Measurements from ENCODE around the gene TP53AIP1.
A peak's percentile ranks its signal among the peaks of the same experiment; 100 is the strongest.

TP53AIP1 gene

GRCh38 chr11:128906185-128907050 lies 36.3 kb downstream of the TP53AIP1 start:
- no peak for DNase-seq (ENCODE audit: low spot score)

- peak; percentile 9 for DNase-seq (ENCODE audit: low spot score)
Measured at GRCh38 chr11:128905345-128906184, 37.1 kb downstream of the TP53AIP1 start.

GRCh38 chr11:128904656-128905344 lies 37.9 kb downstream of the TP53AIP1 start:
- DNase-seq (ENCODE audit: low spot score): peak; percentile 10

GRCh38 chr11:128904303-128904655 lies 38.4 kb downstream of the TP53AIP1 start:
- DNase-seq (ENCODE audit: low spot score): no peak

GRCh38 chr11:128903248-128904061 lies 39.2 kb downstream of the TP53AIP1 start:
- no peak for DNase-seq (ENCODE audit: low spot score)

- DNase-seq (ENCODE audit: low spot score): no peak
Measured at GRCh38 chr11:128902515-128903066, 40.1 kb downstream of the TP53AIP1 start.

GRCh38 chr11:128901653-128902514 lies 40.8 kb downstream of the TP53AIP1 start:
- no peak for DNase-seq (ENCODE audit: low spot score)

GRCh38 chr11:128900468-128900867 lies 42.2 kb downstream of the TP53AIP1 start:
- DNase-seq (ENCODE audit: low spot score): no peak

GRCh38 chr11:128898580-128899344 lies 43.9 kb downstream of the TP53AIP1 start:
- no peak for DNase-seq (ENCODE audit: low spot score)

GRCh38 chr11:128897826-128898225 lies 44.8 kb downstream of the TP53AIP1 start:
- no peak for DNase-seq (ENCODE audit: low spot score)

GRCh38 chr11:128896356-128896755 lies 46.3 kb downstream of the TP53AIP1 start:
- no peak for DNase-seq (ENCODE audit: low spot score)

- DNase-seq (ENCODE audit: low spot score): no peak
Measured at GRCh38 chr11:128895526-128895925, 47.1 kb downstream of the TP53AIP1 start.

- no peak for DNase-seq (ENCODE audit: low spot score)
Measured at GRCh38 chr11:128894685-128895084, 48.0 kb downstream of the TP53AIP1 start.

- DNase-seq (ENCODE audit: low spot score): no peak
Measured at GRCh38 chr11:128894286-128894681, 48.4 kb downstream of the TP53AIP1 start.

- no peak for DNase-seq (ENCODE audit: low spot score)
Measured at GRCh38 chr11:128893578-128894285, 48.9 kb downstream of the TP53AIP1 start.

- DNase-seq (ENCODE audit: low spot score): no peak
Measured at GRCh38 chr11:128892866-128893565, 49.7 kb downstream of the TP53AIP1 start.

- no peak for DNase-seq (ENCODE audit: low spot score)
Measured at GRCh38 chr11:128891913-128892398, 50.7 kb downstream of the TP53AIP1 start.
